ENCODE data around the gene SAA1.
"Not testable (repeated sequence)": the region's sequence is repeated elsewhere in the genome, so short reads cannot be mapped to it uniquely, and the experiment has no call there.

GRCh38 chr11:18246379-18247190 is 19.5 kb upstream of the SAA1 start:
- TF ChIP-seq POLR2A, CTCF (IDR thresholded peaks at IDR 0.05): not testable (repeated sequence)
